Measurements from ENCODE around the gene HAGH.

HAGH gene

GRCh38 chr16:1786242-1787055, 40.2 kb downstream of the HAGH start:
- no peak for DNase-seq

DNA sequence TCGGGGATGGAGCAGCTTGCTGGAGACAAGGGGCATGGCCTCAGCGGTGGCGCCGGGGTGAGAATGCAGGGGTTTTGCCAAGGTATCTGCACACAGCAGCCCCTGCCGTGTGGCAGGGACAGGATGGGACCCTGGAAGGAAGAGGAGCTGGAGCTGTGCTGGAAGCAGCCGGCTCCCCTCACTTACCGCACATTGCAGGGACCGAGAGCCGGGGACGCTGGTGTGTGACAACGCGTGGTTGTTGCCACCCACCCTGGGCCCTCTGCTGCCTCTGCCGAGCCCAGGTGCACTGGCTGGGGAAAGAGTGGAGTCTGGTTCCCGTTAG, 40.8 kb downstream of the HAGH start:
- no peak for DNase-seq

DNA sequence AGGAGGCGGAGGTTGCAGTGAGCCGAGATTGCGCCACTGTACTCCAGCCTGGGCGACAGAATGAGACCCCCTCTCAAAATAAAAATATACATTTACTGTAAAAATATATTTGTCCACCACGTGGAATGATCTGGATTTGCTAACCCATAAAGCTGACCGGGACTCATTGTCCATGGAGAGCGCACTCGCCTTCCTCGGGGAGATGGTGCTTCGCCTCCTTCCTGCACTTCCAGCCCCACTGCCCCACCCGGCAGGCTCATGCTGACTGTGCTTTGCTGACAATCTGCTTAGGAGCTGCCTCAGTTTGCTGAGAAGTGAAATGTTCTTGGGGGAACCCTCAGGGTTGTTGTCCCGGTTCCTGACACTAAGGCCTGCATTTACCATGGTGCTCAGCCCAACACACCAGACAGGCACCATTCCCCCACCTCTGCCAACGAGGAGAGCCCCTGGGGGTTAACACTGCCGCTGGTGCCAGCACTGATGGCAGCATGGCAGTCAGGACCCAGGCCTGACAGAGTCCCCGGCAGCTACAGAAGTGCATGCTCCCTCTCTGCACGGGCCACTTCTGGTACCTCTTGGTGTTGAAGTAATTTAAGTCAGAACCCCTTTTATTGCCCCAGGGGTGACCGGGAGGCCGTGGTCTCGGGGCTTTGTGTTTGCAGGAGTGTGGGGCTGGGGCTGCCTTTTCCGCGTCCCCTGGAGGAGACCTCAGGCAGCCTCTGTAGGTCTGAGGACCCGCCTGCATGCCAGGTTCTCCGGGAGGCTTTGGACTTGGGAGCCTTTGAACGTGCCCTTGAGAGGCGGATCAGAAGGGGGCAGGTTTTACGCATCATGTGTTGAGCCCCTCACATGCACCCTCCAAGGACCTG, 41.4 kb downstream of the HAGH start:
- no peak for DNase-seq

GRCh38 chr16:1782408-1783264, 44.0 kb downstream of the HAGH start, which contains the start of the genes NUBP2 and SPSB3:
TSS of gene NUBP2 (plus strand) at chr16:1782960. CDS start at chr16:1783021, 61 bp downstream.
TSS of gene SPSB3 (minus strand) at chr16:1782571. CDS start at chr16:1781483, 1,088 bp downstream.
- peak; percentile 98 for DNase-seq

DNA sequence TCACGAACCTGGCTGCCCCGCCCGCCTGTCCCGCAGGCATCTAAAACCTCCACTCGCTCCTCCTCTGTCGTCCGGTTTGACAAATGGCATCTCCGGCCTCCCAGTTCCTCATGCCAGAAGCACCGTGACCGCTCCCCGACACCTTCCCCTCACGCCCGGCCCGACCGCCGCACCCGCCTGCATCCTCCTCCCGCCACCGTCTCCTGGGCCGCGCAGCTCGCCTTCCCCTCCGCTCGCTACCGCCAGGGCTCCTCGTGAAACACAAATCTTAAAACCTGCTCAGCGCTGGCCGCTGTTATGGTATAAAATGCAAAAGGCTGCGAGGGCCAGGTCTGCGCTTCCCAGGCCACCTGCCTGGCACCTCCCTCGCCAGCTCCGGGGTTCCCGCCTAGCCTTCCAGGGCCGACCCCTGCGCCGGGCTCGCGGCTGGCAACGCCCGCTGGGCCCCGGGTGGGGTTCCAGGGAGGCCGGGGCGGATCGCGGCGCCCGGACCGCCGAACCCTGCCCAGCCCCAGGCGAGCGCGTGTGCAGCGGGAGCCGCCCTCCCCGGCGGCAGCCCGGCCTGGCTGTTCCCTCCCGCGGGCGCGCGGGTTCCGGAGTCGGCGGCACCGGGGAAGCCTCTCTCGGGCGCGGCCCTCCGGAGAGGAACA, 44.7 kb downstream of the HAGH start:
- peak; percentile 41 for DNase-seq

- no peak for DNase-seq
Observed at GRCh38 chr16:1781254-1781653, 45.4 kb downstream of the HAGH start.

DNA sequence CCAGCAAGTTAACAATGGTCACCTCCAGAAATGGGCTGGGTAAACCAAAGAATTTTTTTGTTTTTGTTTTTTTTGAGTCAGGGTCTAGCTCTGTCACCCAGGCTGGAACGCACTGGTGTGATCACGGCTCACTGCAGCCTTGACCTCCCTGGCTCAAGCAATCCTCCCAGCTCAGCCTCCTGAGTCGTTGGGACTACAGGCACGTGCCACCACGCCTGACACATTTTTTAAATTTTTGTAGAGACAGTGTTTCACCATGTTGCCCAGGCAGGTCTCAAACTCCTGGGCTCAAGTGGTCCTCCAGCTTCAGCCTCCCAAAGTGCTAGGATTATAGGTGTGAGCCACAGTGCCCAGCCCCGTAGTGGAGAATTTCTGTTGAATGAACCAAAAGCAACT, 46.0 kb downstream of the HAGH start:
- no peak for DNase-seq

DNA sequence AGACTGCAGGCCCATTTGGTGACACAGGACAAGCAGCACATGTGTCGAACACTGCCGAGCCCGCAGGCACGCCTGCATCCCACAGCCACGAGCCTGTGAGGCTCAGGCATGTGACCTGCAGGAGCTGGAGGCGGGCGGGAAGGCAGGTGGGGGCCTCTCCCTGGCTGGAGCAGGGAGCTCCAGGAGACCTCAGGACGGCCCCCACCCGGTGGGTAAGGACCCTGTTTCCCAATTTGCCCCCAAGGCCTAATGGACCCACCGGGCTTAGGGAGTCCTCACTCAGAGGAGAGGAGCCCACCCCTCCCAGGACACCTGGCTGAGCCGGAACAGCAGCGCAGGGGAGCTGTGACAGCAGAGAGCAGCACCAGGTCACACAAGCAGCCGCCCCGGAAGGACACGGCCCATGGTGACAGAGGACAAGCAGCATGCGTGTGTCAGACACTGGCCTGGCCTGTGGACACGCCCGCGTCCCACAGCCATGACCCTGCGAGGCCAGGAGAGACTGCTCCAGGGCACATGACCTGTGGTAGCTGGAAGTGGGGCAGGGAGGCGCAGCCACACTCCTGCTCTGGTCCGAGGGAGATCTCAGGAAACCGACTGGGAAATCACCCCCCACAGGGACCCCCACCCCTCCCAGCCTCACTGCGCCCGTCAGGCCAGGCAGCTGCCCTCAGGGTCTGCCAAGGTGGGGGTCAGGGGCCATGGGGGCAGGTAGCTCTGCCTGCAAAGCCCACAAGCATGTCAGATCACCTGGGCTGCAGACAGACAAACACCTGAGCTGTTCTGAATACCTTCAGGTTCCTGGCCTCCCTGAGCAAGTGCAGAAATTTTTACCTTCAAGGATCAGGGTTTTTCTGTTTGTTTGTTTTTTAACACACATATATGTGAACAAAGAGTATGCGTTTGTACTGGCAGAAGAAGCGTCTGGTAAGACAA, 46.6 kb downstream of the HAGH start:
- no peak for DNase-seq

DNA sequence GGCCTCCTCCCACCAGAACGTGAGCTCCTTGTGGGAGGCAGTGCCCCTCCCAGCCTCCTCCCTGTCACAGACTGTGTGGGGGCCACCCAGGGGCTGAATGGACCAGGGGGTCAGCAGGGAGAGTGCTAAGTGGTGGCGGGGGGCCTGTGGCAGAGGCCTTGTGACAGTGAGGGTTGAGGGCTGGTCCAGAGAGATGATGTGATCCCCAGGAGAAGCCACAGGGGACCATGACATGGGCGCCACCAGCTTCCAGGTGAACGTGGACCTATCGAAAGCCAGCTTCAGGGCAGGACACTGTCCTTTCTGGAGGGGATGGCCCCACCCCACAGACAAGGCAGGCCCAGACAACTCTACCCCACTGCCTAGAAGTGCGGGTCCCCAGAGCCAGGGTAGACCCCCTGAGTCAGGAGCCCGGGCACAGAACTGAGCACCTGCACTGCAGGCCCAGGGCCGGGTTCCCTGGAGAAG, 47.4 kb downstream of the HAGH start:
- DNase-seq, result no peak

DNA sequence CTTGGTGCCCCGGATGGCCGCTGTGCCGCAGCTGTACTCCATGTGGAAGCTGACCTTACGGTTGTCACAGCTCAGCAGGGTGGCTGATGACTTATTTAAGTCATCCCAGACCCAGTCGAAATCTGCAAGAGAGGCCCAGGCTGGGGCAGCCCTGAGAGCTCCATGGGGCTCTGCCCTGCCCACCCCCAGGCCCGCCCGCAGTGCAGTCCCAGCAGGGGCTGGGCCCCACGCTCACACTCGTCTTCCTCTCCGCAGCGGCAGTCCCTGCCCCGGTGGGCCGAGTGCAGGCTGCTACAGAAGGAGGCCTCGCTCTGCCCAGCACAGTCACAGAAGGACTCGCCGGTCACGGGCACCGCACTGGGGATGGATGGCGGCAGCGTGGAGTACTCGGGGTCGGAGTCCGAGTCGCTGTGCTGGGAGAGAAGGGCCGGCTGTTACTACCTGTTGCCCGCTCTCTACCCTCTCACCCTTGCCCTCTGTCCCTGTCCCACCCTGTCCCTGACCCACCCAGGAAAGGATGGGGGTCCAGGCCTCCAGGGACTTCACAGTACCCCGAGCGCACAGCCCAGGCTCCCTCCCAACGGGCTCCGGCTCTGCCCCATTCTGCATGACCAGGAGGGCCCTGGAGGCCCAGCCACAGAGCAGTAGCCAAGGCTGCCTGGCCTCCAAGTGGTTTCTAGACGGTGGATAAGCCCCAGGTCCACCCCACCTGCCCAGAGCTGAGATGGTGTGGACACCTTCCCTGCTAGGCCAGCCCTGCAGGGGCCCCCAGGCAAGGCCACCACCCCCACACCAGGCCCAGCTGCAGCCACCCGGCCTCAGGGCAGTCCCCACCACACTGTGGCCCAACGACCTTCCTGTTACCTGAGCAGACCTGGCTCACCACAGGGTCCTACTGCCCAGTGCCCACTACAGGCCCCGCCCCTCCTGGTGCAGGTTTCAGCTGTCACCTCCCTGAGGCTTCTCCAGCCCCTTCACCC, 48.1 kb downstream of the HAGH start:
- DNase-seq, result no peak

DNA sequence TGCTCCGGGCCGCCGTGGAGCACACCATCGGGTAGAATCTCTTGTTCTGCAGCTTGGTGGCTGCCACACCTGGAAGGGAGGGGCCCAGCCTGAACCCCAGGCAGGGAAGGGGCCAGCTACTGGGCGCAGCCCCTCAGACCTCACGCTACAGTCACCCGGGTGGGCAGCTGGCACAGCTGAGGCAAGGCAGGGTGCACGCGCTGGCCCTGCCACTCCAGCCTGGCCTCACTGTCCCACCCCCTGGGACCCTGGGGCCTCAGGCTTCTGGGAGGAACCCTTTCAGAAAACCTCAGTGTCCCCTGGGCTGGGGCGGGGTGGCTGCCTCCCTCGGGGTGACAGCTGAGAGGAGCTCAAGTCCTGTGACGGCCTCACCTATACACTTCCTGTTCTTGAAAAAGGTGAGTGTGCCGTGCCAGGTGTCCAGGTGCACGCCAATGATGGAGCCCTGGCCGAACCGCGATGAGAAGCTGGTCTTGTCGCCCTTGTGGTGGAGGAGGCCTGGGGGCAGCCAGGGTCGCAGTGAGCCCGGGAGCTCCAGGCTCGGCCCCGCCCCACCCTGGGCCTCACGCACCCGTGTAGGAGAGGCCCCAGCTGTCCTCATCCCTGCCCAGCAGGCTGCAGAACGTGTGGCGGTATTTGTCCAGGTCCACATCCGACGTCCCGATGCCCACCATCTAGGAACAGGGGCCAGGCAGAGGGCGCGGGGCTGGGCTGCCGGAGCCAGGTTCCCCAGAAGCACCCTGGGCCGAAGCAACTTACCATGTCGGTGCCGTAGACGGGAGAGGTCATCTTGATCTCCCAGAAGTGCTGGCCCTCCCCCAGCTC, 49.0 kb downstream of the HAGH start:
- DNase-seq, result no peak

- no peak for DNase-seq
Observed at GRCh38 chr16:1776991-1777374, 49.6 kb downstream of the HAGH start.

- no peak for DNase-seq
Observed at GRCh38 chr16:1776672-1776955, 50.0 kb downstream of the HAGH start.

DNA sequence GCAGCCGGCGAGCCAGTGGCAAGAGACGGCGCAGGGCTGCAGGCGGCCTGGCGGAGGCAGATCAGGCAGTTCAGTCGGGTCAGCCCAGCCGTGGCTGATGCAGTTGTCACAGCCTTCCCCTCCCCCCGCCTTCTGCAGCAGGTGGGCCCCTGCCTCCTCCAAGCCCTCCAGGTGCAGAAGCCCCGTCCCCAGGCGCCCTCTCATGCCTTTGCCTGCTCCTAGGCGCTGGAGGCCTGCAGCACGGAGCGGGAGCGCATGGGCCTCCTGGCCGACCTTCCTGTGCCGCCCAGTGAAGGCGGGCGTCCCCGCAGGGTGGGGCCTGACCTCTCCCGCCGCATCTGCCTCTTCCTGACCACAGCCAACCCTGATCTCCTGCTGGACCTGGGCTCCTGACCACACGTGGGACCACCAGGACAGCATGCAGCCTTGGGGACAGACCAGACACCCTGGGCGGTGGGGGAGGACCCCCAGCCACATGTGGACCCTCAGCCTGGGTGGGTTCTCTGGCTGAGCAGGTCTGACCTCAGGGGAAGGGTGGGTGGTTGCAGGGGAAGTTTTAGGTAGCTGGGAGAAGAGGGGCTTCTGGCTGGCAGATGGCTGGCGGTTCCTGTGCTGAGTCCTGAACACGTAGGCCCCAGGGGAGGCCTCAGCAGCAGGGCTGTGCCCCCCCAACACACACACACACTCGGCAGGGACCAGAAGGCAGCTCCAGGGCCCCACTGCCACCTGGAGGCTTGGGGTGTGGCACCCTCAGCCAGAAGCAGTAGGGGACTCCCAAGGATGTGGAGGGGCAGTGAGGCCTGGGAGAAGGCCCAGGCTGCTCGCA, 50.6 kb downstream of the HAGH start:
- DNase-seq, result no peak

GRCh38 chr16:1775006-1775845, 51.4 kb downstream of the HAGH start:
- DNase-seq, result no peak

DNA sequence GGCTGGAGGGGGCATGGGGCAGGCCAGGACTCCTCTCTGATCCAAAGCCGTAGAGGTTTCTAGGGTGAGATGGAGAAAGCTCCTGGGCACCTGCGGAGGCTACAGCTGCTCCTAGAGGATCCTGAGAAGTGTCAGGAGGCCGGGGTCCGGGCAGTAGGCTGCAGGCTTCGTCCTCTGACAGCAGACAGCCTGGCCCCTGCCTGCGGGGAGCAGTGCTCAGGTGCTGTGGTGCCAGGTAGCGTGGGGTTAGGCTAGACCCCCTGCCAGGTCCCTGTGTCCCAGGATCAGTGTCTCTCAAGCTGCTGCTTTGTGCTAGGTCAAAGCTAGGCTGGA, 52.2 kb downstream of the HAGH start:
- no peak for DNase-seq

DNA sequence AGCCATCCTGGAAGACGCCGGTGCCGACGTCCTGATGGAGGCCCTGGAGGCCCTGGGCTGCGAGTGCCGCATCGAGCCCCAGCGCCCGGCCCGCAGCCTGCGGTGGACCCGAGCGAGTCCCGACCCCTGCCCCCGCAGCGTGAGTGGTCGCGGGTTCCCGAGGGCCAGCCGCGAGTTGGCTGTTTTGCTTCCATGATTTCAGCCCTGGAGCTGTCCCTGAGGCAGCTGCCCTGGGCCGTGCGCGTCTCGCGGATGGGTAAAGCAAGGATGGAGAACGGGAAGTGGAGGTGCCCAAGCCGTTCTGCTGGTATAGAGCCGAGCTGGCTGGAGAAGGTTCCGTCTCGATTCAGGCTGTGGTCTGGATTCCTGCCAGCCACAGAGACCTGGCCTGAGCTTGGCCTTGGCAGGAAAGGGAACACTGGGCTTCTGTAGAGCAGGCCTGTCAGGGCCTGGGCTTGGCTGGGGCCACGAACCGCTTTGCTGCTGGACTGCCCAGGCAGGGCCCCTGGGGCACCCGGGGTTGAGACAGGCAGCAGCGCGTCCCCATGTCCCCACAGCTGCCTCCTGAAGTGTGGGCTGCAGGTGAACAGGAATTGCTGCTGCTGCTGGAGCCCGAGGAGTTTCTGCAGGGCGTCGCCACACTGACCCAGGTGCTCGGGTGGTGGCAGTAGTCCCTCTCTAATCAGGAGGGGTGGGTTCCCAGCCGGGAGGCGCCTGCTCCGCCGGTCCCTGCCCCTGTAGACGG, 52.8 kb downstream of the HAGH start:
- peak; percentile 39 for DNase-seq
